ENCODE measurements around the gene ZNF521. TPM values are rescaled to one million over a fixed set of nuclear protein-coding genes. Genes with fewer than 3 reads are reported as not detected.

The ZNF521 gene
- total RNA-seq, 1 experiment from 2014 or later, result not detected

DNA sequence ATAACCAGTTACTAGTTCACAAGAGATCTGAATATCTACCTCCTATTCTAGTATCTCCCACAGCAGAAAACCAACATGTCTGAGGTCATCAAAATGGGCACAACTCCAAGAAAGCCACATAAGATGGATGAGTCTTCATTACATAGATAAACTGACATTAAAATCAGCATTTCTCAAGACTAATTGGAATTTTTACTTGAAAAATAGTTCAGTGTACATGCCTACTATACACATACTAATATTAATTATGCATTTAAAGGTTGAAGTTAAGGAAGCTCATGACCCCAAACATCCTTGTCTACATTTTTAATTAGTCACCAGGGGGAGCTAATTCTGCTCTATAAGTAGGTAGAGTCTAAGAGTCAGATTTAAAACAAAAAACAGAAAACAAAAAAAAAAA is 41.9 kb downstream of the ZNF521 start:
- intact Hi-C loops (cut with micrococcal nuclease; ENCODE audit: unreplicated experiment), result no loop called here
- DNase-seq (ENCODE audit: low spot score), result no peak
- Histone ChIP-seq H3K4me3 (ENCODE audit: low read depth, low read length, poor library complexity, severe bottlenecking) (no peak overlapping the region), H3K27ac (ENCODE audit: low read depth, low read length, poor library complexity, severe bottlenecking) (no peak overlapping the region), H3K9me3 (ENCODE audit: low read depth, low read length, poor library complexity, severe bottlenecking) (no peaks in the 10 kb centered on the region), H3K27me3 (replicated peaks; ENCODE audit: insufficient read depth, low read depth, low read length, poor library complexity) (no peaks in the 10 kb centered on the region), H3K36me3 (ENCODE audit: insufficient read depth, low read length, poor library complexity, severe bottlenecking) (no peaks in the 10 kb centered on the region), H3K4me1 (ENCODE audit: insufficient read depth, low read length, poor library complexity, severe bottlenecking) (no peaks in the 10 kb centered on the region)
- ChIA-PET POLR2A (ENCODE audit: low non-redundant PET) (no interaction called here), CTCF (interaction anchor here (0.7 kb wide), 2 partner anchors 22 to 42 kb away, joined by 3 read pairs; partner anchors contain the start of gene ZNF521)
- no TSS peak for BruUV-seq (replicated peaks)
- no peak for TF ChIP-seq EZH2 (IDR thresholded peaks at IDR 0.05; ENCODE audit: borderline replicate concordance, low read depth, low read length, poor library complexity, severe bottlenecking)
- peak; percentile 26; the same call in 1 of the 2 replicates for TF ChIP-seq CTCF (conservative IDR thresholded peaks at IDR 0.05; ENCODE audit: low read depth, low read length)

- intact Hi-C loops (cut with micrococcal nuclease; ENCODE audit: unreplicated experiment), result no loop called here
- Histone ChIP-seq H3K4me1 (ENCODE audit: insufficient read depth, low read length, poor library complexity, severe bottlenecking) (no peaks in the 10 kb centered on the region), H3K36me3 (ENCODE audit: insufficient read depth, low read length, poor library complexity, severe bottlenecking) (no peaks in the 10 kb centered on the region), H3K4me3 (ENCODE audit: low read depth, low read length, poor library complexity, severe bottlenecking) (no peak overlapping the region), H3K9me3 (ENCODE audit: low read depth, low read length, poor library complexity, severe bottlenecking) (no peaks in the 10 kb centered on the region), H3K27me3 (replicated peaks; ENCODE audit: insufficient read depth, low read depth, low read length, poor library complexity) (no peaks in the 10 kb centered on the region), H3K27ac (ENCODE audit: low read depth, low read length, poor library complexity, severe bottlenecking) (no peak overlapping the region)
- ChIA-PET CTCF (no interaction called here), POLR2A (ENCODE audit: low non-redundant PET) (no interaction called here)
- no peak for DNase-seq (ENCODE audit: low spot score)
- BruUV-seq (replicated peaks), result no TSS peak
- TF ChIP-seq EZH2 (IDR thresholded peaks at IDR 0.05; ENCODE audit: borderline replicate concordance, low read depth, low read length, poor library complexity, severe bottlenecking) (no peak), CTCF (conservative IDR thresholded peaks at IDR 0.05; ENCODE audit: low read depth, low read length) (no peak)
Measured at GRCh38 chr18:25308381-25308780, 43.6 kb downstream of the ZNF521 start.

GRCh38 chr18:25307192-25307591 is 44.8 kb downstream of the ZNF521 start:
- no peak for DNase-seq (ENCODE audit: low spot score)
- CTCF ChIA-PET, result interaction anchor here (0.6 kb wide), 1 partner anchor 664 kb away, joined by 3 read pairs; no protein-coding TSS in a partner anchor
- Histone ChIP-seq H3K27me3 (replicated peaks; ENCODE audit: insufficient read depth, low read depth, low read length, poor library complexity) (no peaks in the 10 kb centered on the region), H3K9me3 (ENCODE audit: low read depth, low read length, poor library complexity, severe bottlenecking) (no peaks in the 10 kb centered on the region), H3K36me3 (ENCODE audit: insufficient read depth, low read length, poor library complexity, severe bottlenecking) (no peaks in the 10 kb centered on the region), H3K4me1 (ENCODE audit: insufficient read depth, low read length, poor library complexity, severe bottlenecking) (no peaks in the 10 kb centered on the region), H3K27ac (ENCODE audit: low read depth, low read length, poor library complexity, severe bottlenecking) (no peak overlapping the region), H3K4me3 (ENCODE audit: low read depth, low read length, poor library complexity, severe bottlenecking) (no peak overlapping the region)
- POLR2A ChIA-PET (ENCODE audit: low non-redundant PET), result no interaction called here
- TF ChIP-seq CTCF (conservative IDR thresholded peaks at IDR 0.05; ENCODE audit: low read depth, low read length) (no peak), EZH2 (IDR thresholded peaks at IDR 0.05; ENCODE audit: borderline replicate concordance, low read depth, low read length, poor library complexity, severe bottlenecking) (no peak)
- intact Hi-C loops (cut with micrococcal nuclease; ENCODE audit: unreplicated experiment), result no loop called here
- BruUV-seq (replicated peaks), result no TSS peak
